Mesothelial cell of epicardium (in vitro differentiated cells): ENCODE results near the gene NUDCD3. TPM values are rescaled to one million over a fixed set of nuclear protein-coding genes. Genes with fewer than 3 reads are reported as not detected.

ENCODE experiments used
- DNase-seq, 2 experiments: peaks; one replicate each; pipeline ENCODE4 v3.0.0; 2021; ENCODE audit warnings: low spot score in 2 of 2; ENCODE audit not compliant: unreplicated experiment in 2 of 2
- H3K27ac Mint-ChIP-seq: 2 replicates; pipeline ENCODE4 v1.8.0; 2021; ENCODE audit warnings: mixed read lengths
- H3K27me3 Mint-ChIP-seq: 2 replicates; pipeline ENCODE4 v1.8.0; 2021; ENCODE audit warnings: low read depth, mixed read lengths
- H3K36me3 Mint-ChIP-seq: 2 replicates; pipeline ENCODE4 v1.8.0; 2021; ENCODE audit warnings: mixed read lengths
- H3K4me1 Mint-ChIP-seq: 2 replicates; pipeline ENCODE4 v1.8.0; 2021; ENCODE audit warnings: mixed read lengths
- H3K4me3 Mint-ChIP-seq: 2 replicates; pipeline ENCODE4 v1.8.0; 2021; ENCODE audit warnings: mild to moderate bottlenecking, moderate library complexity, mixed read lengths
- H3K9me3 Mint-ChIP-seq: 2 replicates; pipeline ENCODE4 v1.8.0; 2021; ENCODE audit warnings: mixed read lengths
- CTCF ChIP-seq: fragments of 200-600 bp; sonication (generic); IDR thresholded peaks from one replicate; pipeline ENCODE4 v1.5.0; 2021; ENCODE audit warnings: antibody characterized with exemption; ENCODE audit not compliant: unreplicated experiment
- total RNA-seq: library from RNA; stranded (reverse); gene quantifications from 3 replicates; pipeline ENCODE4 v1.2.1, GENCODE V29; 2021

Gene NUDCD3
- total RNA-seq, 1 donor from 2014 or later, result 104 TPM

GRCh38 chr7:44531421-44532380 is 41.2 kb upstream of the NUDCD3 start:
- Mint-ChIP-seq H3K4me3 (no peak overlapping the region), H3K36me3 (no peaks in the 10 kb centered on the region), H3K27ac (no peak overlapping the region), H3K27me3 (no peaks in the 10 kb centered on the region), H3K4me1 (no peaks in the 10 kb centered on the region), H3K9me3 (peaks cover 8% of the 10 kb centered on the region)
- no peak for TF ChIP-seq CTCF
- no peak for DNase-seq

GRCh38 chr7:44530990-44531389 is 40.5 kb upstream of the NUDCD3 start:
- Mint-ChIP-seq H3K36me3 (no peaks in the 10 kb centered on the region), H3K27ac (no peak overlapping the region), H3K27me3 (no peaks in the 10 kb centered on the region), H3K9me3 (peaks cover 8% of the 10 kb centered on the region), H3K4me3 (no peak overlapping the region), H3K4me1 (no peaks in the 10 kb centered on the region)
- no peak for TF ChIP-seq CTCF
- DNase-seq, result no peak

GRCh38 chr7:44524811-44525388 is 34.4 kb upstream of the NUDCD3 start:
- no peak overlapping the region for H3K4me3 Mint-ChIP-seq
- no peaks in the 10 kb centered on the region for H3K36me3 Mint-ChIP-seq
- no peaks in the 10 kb centered on the region for H3K4me1 Mint-ChIP-seq
- H3K9me3 Mint-ChIP-seq, result peaks cover 19% of the 10 kb centered on the region
- DNase-seq, result no peak
- TF ChIP-seq CTCF, result no peak
- H3K27me3 Mint-ChIP-seq, result peaks cover 16% of the 10 kb centered on the region
- no peak overlapping the region for H3K27ac Mint-ChIP-seq

GRCh38 chr7:44522315-44522714 is 31.9 kb upstream of the NUDCD3 start:
- Mint-ChIP-seq H3K36me3 (no peaks in the 10 kb centered on the region), H3K4me3 (no peak overlapping the region), H3K27me3 (peaks cover 16% of the 10 kb centered on the region), H3K9me3 (peaks cover 11% of the 10 kb centered on the region), H3K27ac (no peak overlapping the region), H3K4me1 (no peaks in the 10 kb centered on the region)
- DNase-seq, result no peak
- TF ChIP-seq CTCF, result no peak

GRCh38 chr7:44521347-44522095 is 31.1 kb upstream of the NUDCD3 start:
- TF ChIP-seq CTCF, result no peak

More at GRCh38 chr7:44521347-44522095, 31.1 kb upstream of the NUDCD3 start:
- no peaks in the 10 kb centered on the region for H3K4me1 Mint-ChIP-seq
- H3K36me3 Mint-ChIP-seq, result no peaks in the 10 kb centered on the region
- H3K9me3 Mint-ChIP-seq, result peaks cover 11% of the 10 kb centered on the region
- peaks cover 16% of the 10 kb centered on the region for H3K27me3 Mint-ChIP-seq
- no peak overlapping the region for H3K27ac Mint-ChIP-seq
- H3K4me3 Mint-ChIP-seq, result no peak overlapping the region
- no peak for DNase-seq
